Bronchial epithelial cell (primary cell): ENCODE data around the gene GNPAT. TPM values are rescaled to one million over a fixed set of nuclear protein-coding genes. Genes with fewer than 3 reads are reported as not detected.

Experiments used
- DNase-seq: peaks from one replicate; pipeline ENCODE4 v3.0.0-alpha.2; 2010; ENCODE audit warnings: low read depth
- FAIRE-seq: peaks from 2 replicates; lab custom pipeline; 2011; peaks lifted over from hg19 to GRCh38; lab: Jason Lieb, UNC
- H3K27me3 ChIP-seq: 2 replicates; pipeline ENCODE4 v1.5.1; 2011; ENCODE audit warnings: low read length; ENCODE audit not compliant: control insufficient read depth, insufficient read depth
- H3K36me3 ChIP-seq: 2 replicates; pipeline ENCODE4 v1.5.1; 2011; ENCODE audit warnings: low read length; ENCODE audit not compliant: control insufficient read depth, insufficient read depth
- H3K4me3 ChIP-seq: 2 replicates; pipeline ENCODE4 v1.5.1; 2011; ENCODE audit warnings: mild to moderate bottlenecking, low read depth, low read length, control low read depth
- CTCF ChIP-seq: IDR thresholded peaks from 2 replicates; pipeline ENCODE4 v1.5.1; 2011; ENCODE audit warnings: mild to moderate bottlenecking, moderate library complexity, low read length, control low read depth, inconsistent platforms; ENCODE audit not compliant: insufficient read depth, severe bottlenecking
- total RNA-seq: library from RNA; depleted of rRNA; stranded (reverse); fragments of >200 nt; gene quantifications from 2 replicates; pipeline ENCODE4 v1.2.1, GENCODE V29; 2014

The GNPAT gene
- total RNA-seq, 1 donor from 2014 or later = 48.7 TPM

GRCh38 chr1:231260351-231260750 is 19.3 kb downstream of the GNPAT start:
- FAIRE-seq (no peak), DNase-seq (no peak)
- no peaks in the 10 kb centered on the region for H3K27me3 ChIP-seq
- peaks cover 14% of the 10 kb centered on the region for H3K36me3 ChIP-seq
- TF ChIP-seq CTCF = no peak
- H3K4me3 ChIP-seq = no peak overlapping the region

GRCh38 chr1:231264642-231265041 is 23.6 kb downstream of the GNPAT start:
- TF ChIP-seq CTCF = no peak
- Histone ChIP-seq H3K36me3 (peaks cover 11% of the 10 kb centered on the region), H3K4me3 (no peak overlapping the region), H3K27me3 (no peaks in the 10 kb centered on the region)
- FAIRE-seq (no peak), DNase-seq (no peak)

GRCh38 chr1:231265379-231265778 is 24.4 kb downstream of the GNPAT start:
- H3K36me3 ChIP-seq = peaks cover 10% of the 10 kb centered on the region

GRCh38 chr1:231266811-231267322 is 25.9 kb downstream of the GNPAT start:
- FAIRE-seq (no peak), DNase-seq (no peak)
- TF ChIP-seq CTCF = no peak
- Histone ChIP-seq H3K36me3 (peaks cover 6% of the 10 kb centered on the region), H3K27me3 (no peaks in the 10 kb centered on the region), H3K4me3 (no peak overlapping the region)

More at GRCh38 chr1:231265379-231265778, 24.4 kb downstream of the GNPAT start:
- no peak overlapping the region for H3K4me3 ChIP-seq
- H3K27me3 ChIP-seq = no peaks in the 10 kb centered on the region
- no peak for TF ChIP-seq CTCF
- DNase-seq (no peak), FAIRE-seq (no peak)

GRCh38 chr1:231272173-231272572 is 31.2 kb downstream of the GNPAT start:
- FAIRE-seq (no peak), DNase-seq (no peak)
- Histone ChIP-seq H3K36me3 (peaks cover 16% of the 10 kb centered on the region), H3K27me3 (no peaks in the 10 kb centered on the region), H3K4me3 (no peak overlapping the region)
- TF ChIP-seq CTCF = no peak

- no peaks in the 10 kb centered on the region for H3K27me3 ChIP-seq
- peak; percentile 47 for DNase-seq
- TF ChIP-seq CTCF = no peak
- no peak overlapping the region for H3K4me3 ChIP-seq
- FAIRE-seq = no peak
- peaks cover 14% of the 10 kb centered on the region for H3K36me3 ChIP-seq
Measured at GRCh38 chr1:231272880-231273279, 31.9 kb downstream of the GNPAT start.
